Cardiac muscle cell (in vitro differentiated cells and primary cell): ENCODE results near the gene CASP7. TPM values are rescaled to one million over a fixed set of nuclear protein-coding genes. Genes with fewer than 3 reads are reported as not detected.

ENCODE experiments used
- DNase-seq, 2 donors: peaks; one replicate each; pipeline versions ENCODE4 v3.0.0 to v3.0.0-alpha.2; 2010 to 2017; ENCODE audit warnings: low read depth in 1 of 2, low spot score in 1 of 2
- H3K27ac ChIP-seq: fragments of 200-600 bp; sonication (generic); 2 replicates; pipeline ENCODE4 v1.5.1; 2016
- H3K27me3 ChIP-seq: fragments of 200-600 bp; sonication (generic); 2 replicates; pipeline ENCODE4 v1.6.0; 2016; ENCODE audit warnings: control low read depth
- H3K36me3 ChIP-seq: fragments of 200-600 bp; sonication (generic); 2 replicates; pipeline ENCODE4 v1.5.1; 2016; ENCODE audit warnings: control low read depth
- H3K4me1 ChIP-seq: fragments of 200-600 bp; sonication (generic); 2 replicates; pipeline ENCODE4 v1.8.1; 2017; ENCODE audit warnings: low read depth, mild to moderate bottlenecking, mixed run types
- H3K4me3 ChIP-seq: fragments of 200-600 bp; sonication (generic); 2 replicates; pipeline ENCODE4 v1.5.1; 2016; ENCODE audit warnings: mild to moderate bottlenecking
- H3K9me3 ChIP-seq: fragments of 200-600 bp; sonication (generic); 2 replicates; pipeline ENCODE4 v1.5.1; 2017; ENCODE audit warnings: low read depth, mild to moderate bottlenecking, control low read depth
- polyA plus RNA-seq: library from polyadenylated mRNA; unstranded; fragments of >200 nt; fragmentation: Nextera tagmentation; extraction: Ambion mirVana; gene quantifications from 2 replicates; pipeline ENCODE4 v1.2.1, GENCODE V29; 2016
- total RNA-seq: library from RNA; depleted of rRNA; stranded (reverse); fragments of >200 nt; gene quantifications from 2 replicates; pipeline ENCODE4 v1.2.3, GENCODE V29; 2016
- TF ChIP-seq, protein P1 (sequence below): IDR thresholded peaks from 2 replicates; pipeline ENCODE4 v1.5.1; 2012; ENCODE audit warnings: low read depth, mild to moderate bottlenecking, low read length

CASP7 gene
- total and polyA plus RNA-seq, 2 experiments from 2014 or later: 3.3 to 7.8 TPM

DNA sequence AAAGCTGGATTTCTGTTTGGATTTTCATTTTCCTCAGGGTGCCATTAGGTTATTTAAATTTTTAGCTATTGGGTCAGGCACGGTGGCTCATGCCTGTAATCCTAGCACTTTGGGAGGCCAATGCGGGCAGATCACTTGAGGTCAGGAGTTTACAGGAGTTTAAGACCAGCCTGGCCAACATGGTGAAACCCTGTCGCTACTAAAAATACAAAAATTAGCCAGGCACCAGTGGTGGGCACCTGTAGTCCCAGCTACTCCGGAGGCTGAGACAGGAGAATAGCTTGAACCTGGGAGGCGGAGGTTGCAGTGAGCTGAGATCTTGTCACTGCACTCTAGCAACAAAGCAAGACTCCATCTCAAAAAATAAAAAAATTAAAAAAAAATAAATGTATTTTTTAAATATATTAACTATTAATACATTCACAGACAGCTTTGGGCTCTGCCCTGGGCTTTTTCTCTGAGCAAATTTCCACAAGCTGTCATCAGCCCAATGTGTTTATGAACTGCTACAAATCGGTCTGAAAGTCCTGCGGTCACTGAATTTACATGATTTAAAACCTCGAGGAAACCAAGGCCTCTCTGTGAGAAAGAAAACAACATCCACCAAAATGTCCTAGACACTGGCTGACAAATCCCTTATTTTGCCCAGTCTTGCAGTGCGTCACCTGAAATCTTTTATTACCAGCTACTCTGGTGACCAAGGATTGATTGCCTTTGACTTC lies 52.6 kb downstream of the CASP7 start:
- Histone ChIP-seq H3K4me3 (no peak overlapping the region), H3K4me1 (no peaks in the 10 kb centered on the region), H3K27me3 (peaks cover 18% of the 10 kb centered on the region), H3K36me3 (no peaks in the 10 kb centered on the region), H3K9me3 (no peaks in the 10 kb centered on the region), H3K27ac (no peak overlapping the region)
- DNase-seq: no peak
- TF ChIP-seq, protein P1, sequence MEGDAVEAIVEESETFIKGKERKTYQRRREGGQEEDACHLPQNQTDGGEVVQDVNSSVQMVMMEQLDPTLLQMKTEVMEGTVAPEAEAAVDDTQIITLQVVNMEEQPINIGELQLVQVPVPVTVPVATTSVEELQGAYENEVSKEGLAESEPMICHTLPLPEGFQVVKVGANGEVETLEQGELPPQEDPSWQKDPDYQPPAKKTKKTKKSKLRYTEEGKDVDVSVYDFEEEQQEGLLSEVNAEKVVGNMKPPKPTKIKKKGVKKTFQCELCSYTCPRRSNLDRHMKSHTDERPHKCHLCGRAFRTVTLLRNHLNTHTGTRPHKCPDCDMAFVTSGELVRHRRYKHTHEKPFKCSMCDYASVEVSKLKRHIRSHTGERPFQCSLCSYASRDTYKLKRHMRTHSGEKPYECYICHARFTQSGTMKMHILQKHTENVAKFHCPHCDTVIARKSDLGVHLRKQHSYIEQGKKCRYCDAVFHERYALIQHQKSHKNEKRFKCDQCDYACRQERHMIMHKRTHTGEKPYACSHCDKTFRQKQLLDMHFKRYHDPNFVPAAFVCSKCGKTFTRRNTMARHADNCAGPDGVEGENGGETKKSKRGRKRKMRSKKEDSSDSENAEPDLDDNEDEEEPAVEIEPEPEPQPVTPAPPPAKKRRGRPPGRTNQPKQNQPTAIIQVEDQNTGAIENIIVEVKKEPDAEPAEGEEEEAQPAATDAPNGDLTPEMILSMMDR: no peak

DNA sequence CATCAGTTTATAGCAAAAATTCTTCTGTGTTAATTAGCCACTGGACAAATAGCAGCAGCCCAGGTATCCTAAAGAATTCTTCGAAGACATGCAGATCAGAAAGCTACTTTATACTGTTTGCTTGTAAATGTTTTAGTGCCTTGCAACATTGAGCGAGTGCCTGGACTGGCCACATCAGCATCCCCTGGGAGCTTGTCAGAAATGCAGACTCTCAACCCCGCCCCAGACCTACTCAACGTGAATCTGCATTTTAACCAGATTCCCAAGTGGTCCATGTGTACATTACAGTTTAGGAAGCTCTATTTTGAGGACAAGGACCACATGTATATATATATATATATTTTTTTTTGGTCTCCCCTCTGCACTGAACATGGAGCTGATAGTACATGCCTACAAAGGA lies 53.3 kb downstream of the CASP7 start:
- no peak overlapping the region for H3K4me3 ChIP-seq
- no peaks in the 10 kb centered on the region for H3K4me1 ChIP-seq
- no peak for DNase-seq
- H3K27me3 ChIP-seq: peaks cover 18% of the 10 kb centered on the region
- TF ChIP-seq, protein P1: no peak
- no peaks in the 10 kb centered on the region for H3K36me3 ChIP-seq
- H3K9me3 ChIP-seq: no peaks in the 10 kb centered on the region
- H3K27ac ChIP-seq: no peak overlapping the region

DNA sequence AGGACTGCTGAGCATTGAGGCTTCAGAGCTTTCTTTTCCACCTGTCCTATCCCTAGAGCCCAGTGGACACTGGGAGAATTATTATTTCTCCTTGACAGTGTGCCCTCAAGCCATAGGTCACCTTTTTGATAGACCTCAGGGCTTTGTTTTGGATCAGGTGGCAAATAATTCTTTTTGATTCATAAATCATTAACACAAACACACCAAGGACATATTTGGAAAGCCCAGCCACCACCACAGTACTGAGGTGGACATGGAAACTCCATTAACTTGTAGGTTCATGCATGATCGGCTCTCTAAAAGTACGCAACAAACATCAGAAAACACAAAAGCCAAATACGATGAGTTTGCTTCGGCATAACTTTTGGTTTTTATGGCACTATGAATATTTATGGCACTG lies 53.9 kb downstream of the CASP7 start:
- Histone ChIP-seq H3K4me3 (no peak overlapping the region), H3K9me3 (no peaks in the 10 kb centered on the region), H3K36me3 (no peaks in the 10 kb centered on the region), H3K27me3 (peaks cover 18% of the 10 kb centered on the region), H3K27ac (no peak overlapping the region), H3K4me1 (no peaks in the 10 kb centered on the region)
- no peak for DNase-seq
- TF ChIP-seq, protein P1: no peak

DNA sequence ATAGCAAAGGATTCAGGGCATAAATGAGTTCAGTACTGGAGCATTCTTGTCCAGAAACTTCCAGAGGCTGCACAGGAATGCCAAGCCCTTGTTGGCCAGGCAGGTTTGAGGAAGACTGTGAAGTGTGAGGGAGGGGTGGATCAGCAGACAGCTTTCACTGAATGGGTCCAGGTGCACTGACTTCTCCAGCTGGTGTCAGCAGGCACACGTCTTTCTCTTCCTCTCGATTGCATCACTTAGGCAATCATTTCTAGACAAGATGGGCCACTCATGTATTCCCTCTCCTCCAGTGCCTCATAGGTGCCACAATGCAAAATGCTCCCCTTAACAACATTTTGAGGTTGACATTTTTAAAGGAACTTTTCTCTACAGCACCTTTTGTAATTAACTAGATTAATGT lies 56.2 kb downstream of the CASP7 start:
- no peak overlapping the region for H3K4me3 ChIP-seq
- DNase-seq: peak in 1 of 2 donors; percentile 8
- peaks cover 20% of the 10 kb centered on the region for H3K27me3 ChIP-seq
- H3K4me1 ChIP-seq: no peaks in the 10 kb centered on the region
- TF ChIP-seq, protein P1: no peak
- no peak overlapping the region for H3K27ac ChIP-seq
- no peaks in the 10 kb centered on the region for H3K36me3 ChIP-seq
- H3K9me3 ChIP-seq: no peaks in the 10 kb centered on the region

DNA sequence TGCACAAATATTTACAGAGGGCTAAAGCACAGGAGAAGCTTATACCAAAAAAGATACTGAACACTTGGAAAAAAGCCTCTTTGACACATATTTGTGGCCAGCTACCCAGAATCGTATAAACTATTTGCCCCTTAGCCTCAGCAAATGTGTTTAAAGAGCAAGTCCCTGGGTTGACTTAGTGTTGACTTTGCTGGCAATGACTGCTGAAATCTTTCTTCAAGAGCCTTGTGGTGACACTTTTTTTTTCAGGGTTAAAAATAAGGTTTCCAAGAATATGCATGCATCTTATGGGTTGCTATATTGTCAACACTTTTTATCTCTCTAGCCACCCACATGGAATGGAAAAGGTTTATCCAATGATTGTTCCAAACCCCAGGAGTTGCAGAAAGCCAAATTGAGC lies 56.9 kb downstream of the CASP7 start:
- no peaks in the 10 kb centered on the region for H3K9me3 ChIP-seq
- H3K27me3 ChIP-seq: peaks cover 23% of the 10 kb centered on the region
- H3K27ac ChIP-seq: no peak overlapping the region
- no peaks in the 10 kb centered on the region for H3K4me1 ChIP-seq
- H3K36me3 ChIP-seq: no peaks in the 10 kb centered on the region
- TF ChIP-seq, protein P1: no peak
- H3K4me3 ChIP-seq: no peak overlapping the region
- DNase-seq: peak in 1 of 2 donors; percentile 61
